ENCODE measurements around the gene FLNB.

- TF ChIP-seq CTCF (IDR thresholded peaks at IDR 0.05) (no peak), POLR2AphosphoS5 (IDR thresholded peaks at IDR 0.05) (no peak), EP300 (IDR thresholded peaks at IDR 0.05) (no peak), POLR2A (IDR thresholded peaks at IDR 0.05) (no peak)
These were observed 29.1 kb downstream of the FLNB start for GRCh38 chr3:58037141-58037910.
